Nephron progenitor cell (in vitro differentiated cells): Measurements from ENCODE around the gene ARF6.
"Not testable (repeated sequence)": the region's sequence is repeated elsewhere in the genome, so short reads cannot be mapped to it uniquely, and the experiment has no call there.

Source experiments
- DNase-seq: peaks from one replicate; pipeline ENCODE4 v3.0.0; 2021
- H3K27ac Mint-ChIP-seq: 2 replicates; pipeline ENCODE4 v1.8.0; 2021; ENCODE audit warnings: mild to moderate bottlenecking, moderate library complexity, mixed read lengths
- H3K27me3 Mint-ChIP-seq: 2 replicates; pipeline ENCODE4 v1.8.0; 2021; ENCODE audit warnings: mild to moderate bottlenecking, low read depth, mixed read lengths; ENCODE audit not compliant: poor library complexity
- H3K36me3 Mint-ChIP-seq: 2 replicates; pipeline ENCODE4 v1.8.0; 2021; ENCODE audit warnings: low read depth, mixed read lengths
- H3K4me1 Mint-ChIP-seq: 2 replicates; pipeline ENCODE4 v1.8.0; 2021; ENCODE audit warnings: mixed read lengths
- H3K4me3 Mint-ChIP-seq: 2 replicates; pipeline ENCODE4 v1.8.0; 2021; ENCODE audit warnings: mild to moderate bottlenecking, moderate library complexity, mixed read lengths
- H3K9me3 Mint-ChIP-seq: 2 replicates; pipeline ENCODE4 v1.8.0; 2021; ENCODE audit warnings: mild to moderate bottlenecking, moderate library complexity, mixed read lengths
- CTCF ChIP-seq: fragments of 200-600 bp; sonication (generic); IDR thresholded peaks from 2 replicates; pipeline ENCODE4 v1.5.0; 2021; ENCODE audit warnings: antibody characterized with exemption

Gene ARF6

GRCh38 chr14:49935526-49935925, 42.6 kb downstream of the ARF6 start:
- Mint-ChIP-seq H3K36me3 (peaks cover 9% of the 10 kb centered on the region), H3K4me1 (no peaks in the 10 kb centered on the region), H3K4me3 (no peak overlapping the region), H3K27ac (no peak overlapping the region), H3K27me3 (no peaks in the 10 kb centered on the region), H3K9me3 (peaks cover 38% of the 10 kb centered on the region)
- no peak for DNase-seq
- no peak for TF ChIP-seq CTCF

GRCh38 chr14:49936246-49936645, 43.4 kb downstream of the ARF6 start:
- H3K9me3 Mint-ChIP-seq = peaks cover 38% of the 10 kb centered on the region
- not testable (repeated sequence) for H3K4me3 Mint-ChIP-seq, H3K4me1 Mint-ChIP-seq, H3K27ac Mint-ChIP-seq, H3K36me3 Mint-ChIP-seq, DNase-seq, H3K27me3 Mint-ChIP-seq

- H3K27me3 Mint-ChIP-seq, H3K4me1 Mint-ChIP-seq, H3K27ac Mint-ChIP-seq, DNase-seq, H3K36me3 Mint-ChIP-seq, H3K4me3 Mint-ChIP-seq: not testable (repeated sequence)
- H3K9me3 Mint-ChIP-seq = peaks cover 38% of the 10 kb centered on the region
Observed at GRCh38 chr14:49936882-49937281, 44.0 kb downstream of the ARF6 start.

GRCh38 chr14:49939215-49939614, 46.3 kb downstream of the ARF6 start:
- not testable (repeated sequence) for H3K4me3 Mint-ChIP-seq, H3K4me1 Mint-ChIP-seq, DNase-seq, H3K27me3 Mint-ChIP-seq, H3K27ac Mint-ChIP-seq, H3K36me3 Mint-ChIP-seq
- H3K9me3 Mint-ChIP-seq = peaks cover 42% of the 10 kb centered on the region

- H3K27me3 Mint-ChIP-seq = peaks cover 2% of the 10 kb centered on the region
- no peak for TF ChIP-seq CTCF
- no peak overlapping the region for H3K4me3 Mint-ChIP-seq
- no peaks in the 10 kb centered on the region for H3K4me1 Mint-ChIP-seq
- no peak for DNase-seq
- peaks cover 9% of the 10 kb centered on the region for H3K36me3 Mint-ChIP-seq
- no peak overlapping the region for H3K27ac Mint-ChIP-seq
- H3K9me3 Mint-ChIP-seq = peaks cover 42% of the 10 kb centered on the region
Observed at GRCh38 chr14:49939884-49940510, 47.1 kb downstream of the ARF6 start.

GRCh38 chr14:49940808-49941421, 48.0 kb downstream of the ARF6 start:
- Mint-ChIP-seq H3K36me3 (peaks cover 9% of the 10 kb centered on the region), H3K9me3 (peaks cover 42% of the 10 kb centered on the region), H3K27ac (no peak overlapping the region), H3K4me1 (peaks cover 5% of the 10 kb centered on the region), H3K4me3 (no peak overlapping the region), H3K27me3 (peaks cover 2% of the 10 kb centered on the region)
- no peak for DNase-seq
- no peak for TF ChIP-seq CTCF

GRCh38 chr14:49942090-49942489, 49.2 kb downstream of the ARF6 start:
- Mint-ChIP-seq H3K9me3 (peaks cover 32% of the 10 kb centered on the region), H3K27ac (no peak overlapping the region), H3K4me1 (peaks cover 11% of the 10 kb centered on the region), H3K4me3 (no peak overlapping the region), H3K36me3 (peaks cover 9% of the 10 kb centered on the region), H3K27me3 (peaks cover 6% of the 10 kb centered on the region)
- no peak for DNase-seq
- no peak for TF ChIP-seq CTCF
